Stimulated activated CD4-positive, alpha-beta T cell treated with anti-CD3 and anti-CD28 coated beads, TNF-alpha, amount 100 ng/mL, for 48 hours (primary cell): ENCODE results near the gene SATB1.
A peak's percentile ranks its signal among the peaks of the same experiment; 100 is the strongest.
"Not testable (repeated sequence)": the region's sequence is repeated elsewhere in the genome, so short reads cannot be mapped to it uniquely, and the experiment has no call there.

Source experiments
- DNase-seq, 3 donors: peaks; one replicate each; pipeline ENCODE4 v3.0.0-alpha.2; 2020; ENCODE audit warnings: low read depth in 3 of 3

SATB1 gene

GRCh38 chr3:18424729-18425640 lies at the start of gene SATB1:
SATB1 (minus strand) TSS chr3:18425339; CDS start chr3:18420967, 4,372 bp downstream.
- DNase-seq = peak in 1 of 3 donors; percentile 45

DNA sequence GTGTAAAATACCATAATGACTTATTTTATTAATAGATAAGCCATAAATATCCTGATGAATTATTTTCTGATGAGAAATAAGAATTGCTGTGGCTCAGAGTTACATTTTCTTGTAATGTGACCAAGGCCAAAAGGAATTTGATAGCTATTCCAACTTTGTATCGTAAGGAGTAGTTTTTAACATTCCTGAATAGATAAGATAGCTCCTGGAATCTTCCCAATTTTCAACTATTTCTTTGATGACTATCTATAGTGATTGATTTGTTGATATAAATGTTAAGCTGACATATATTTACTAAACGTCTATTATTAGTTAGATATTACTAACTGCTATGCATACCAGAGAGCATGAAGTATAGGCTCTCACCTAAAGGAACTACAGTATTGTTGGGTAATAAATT lies 49.1 kb upstream of the SATB1 start:
- no peak for DNase-seq

- DNase-seq = no peak
Measured at GRCh38 chr3:18469775-18470174, 44.6 kb upstream of the SATB1 start.

DNA sequence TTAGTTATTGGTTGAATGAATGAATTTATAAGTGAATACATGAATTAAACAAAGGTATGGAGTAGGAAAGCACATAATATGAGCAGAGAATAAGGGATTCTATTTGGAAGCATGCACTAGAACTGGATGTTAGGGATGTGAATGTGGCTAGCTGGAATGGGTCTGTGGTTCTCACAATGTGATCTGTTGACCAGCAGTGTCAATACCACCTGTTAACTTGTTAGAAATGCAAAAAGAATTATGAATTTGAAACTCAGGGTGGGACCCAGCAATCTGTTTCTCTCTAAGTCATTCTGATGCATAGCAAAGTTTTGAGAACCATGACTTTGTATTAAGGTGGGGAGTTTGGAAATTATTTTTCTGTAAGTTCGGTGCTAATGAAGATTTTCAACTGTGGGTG lies 41.0 kb upstream of the SATB1 start:
- DNase-seq = no peak

GRCh38 chr3:18454766-18455165 lies 29.6 kb upstream of the SATB1 start:
- DNase-seq = no peak

DNA sequence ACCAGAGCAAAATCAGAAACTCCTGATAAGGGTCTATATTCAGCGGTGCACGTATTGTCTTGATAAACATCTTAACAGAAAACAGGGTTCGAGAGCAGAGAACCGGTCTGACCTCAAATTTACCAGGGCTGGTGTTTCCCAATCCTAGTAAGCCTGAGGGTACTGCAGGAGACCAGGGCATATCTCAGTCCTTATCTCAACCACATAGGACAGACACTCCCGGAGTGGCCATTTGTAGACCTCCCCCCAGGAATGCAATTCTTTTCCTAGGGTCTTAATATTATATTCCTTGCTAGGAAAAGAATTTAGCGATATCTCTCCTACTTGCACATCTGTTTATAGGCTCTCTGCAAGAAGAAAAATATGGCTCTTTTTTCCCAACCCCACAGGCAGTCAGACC lies 24.5 kb upstream of the SATB1 start:
- not testable (repeated sequence) for DNase-seq

DNA sequence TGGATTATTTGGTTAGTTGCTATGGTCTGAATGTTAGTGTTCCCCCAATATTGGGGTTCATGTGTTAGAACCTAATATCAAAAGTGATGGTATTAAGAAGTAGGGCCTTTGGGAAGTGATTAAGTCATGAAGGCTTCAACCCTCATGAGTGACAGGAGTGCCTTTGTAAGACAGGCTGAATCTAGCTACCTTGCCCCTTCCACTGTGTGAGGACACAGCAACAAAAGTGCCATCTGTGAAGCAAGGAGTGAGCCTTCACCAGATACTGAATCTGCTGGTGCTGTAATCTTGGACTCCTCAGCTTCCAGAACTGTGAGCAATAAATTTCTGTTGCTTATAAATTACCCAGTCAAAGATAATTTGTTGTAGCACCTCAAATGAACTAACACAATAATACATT lies 22.6 kb upstream of the SATB1 start:
- no peak for DNase-seq

DNA sequence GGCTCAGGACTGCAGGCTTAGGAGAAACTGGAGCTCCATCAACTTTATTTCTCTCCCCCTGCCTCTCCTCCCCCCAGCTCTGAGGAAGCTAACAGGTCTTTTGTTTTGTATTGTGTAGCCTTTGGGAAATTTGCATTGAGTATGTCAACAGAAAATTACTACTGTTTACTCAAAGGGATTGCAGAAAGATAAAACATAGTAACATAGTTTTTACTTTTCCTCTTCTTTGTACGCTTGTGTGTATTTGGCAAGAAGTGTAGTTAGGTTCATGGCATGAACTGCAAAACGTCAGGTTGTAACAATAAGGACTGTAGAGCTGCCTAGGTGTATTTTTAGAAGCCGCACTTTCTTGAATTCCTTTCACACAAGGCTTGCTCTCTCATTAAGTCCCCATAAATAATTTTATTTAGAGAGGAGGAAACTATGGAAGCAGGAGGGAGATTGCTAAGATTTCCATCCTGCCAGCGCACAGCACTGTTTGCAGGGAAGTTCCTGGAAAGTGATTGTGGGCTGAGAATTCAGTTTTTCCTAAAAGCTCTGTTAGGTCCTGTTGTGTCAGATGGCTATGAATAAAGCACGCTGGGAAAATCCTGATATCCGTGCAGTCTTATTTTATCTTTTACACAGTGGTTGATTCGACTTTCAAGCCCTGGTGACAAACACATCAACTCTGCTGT lies 21.1 kb upstream of the SATB1 start:
- DNase-seq = no peak

- DNase-seq = peak in 2 of 3 donors; percentile 32 to 67
Measured at GRCh38 chr3:18445401-18446148, 20.4 kb upstream of the SATB1 start.

- DNase-seq = peak in 2 of 3 donors; percentile 57 to 77
Measured at GRCh38 chr3:18444595-18445400, 19.7 kb upstream of the SATB1 start.

DNA sequence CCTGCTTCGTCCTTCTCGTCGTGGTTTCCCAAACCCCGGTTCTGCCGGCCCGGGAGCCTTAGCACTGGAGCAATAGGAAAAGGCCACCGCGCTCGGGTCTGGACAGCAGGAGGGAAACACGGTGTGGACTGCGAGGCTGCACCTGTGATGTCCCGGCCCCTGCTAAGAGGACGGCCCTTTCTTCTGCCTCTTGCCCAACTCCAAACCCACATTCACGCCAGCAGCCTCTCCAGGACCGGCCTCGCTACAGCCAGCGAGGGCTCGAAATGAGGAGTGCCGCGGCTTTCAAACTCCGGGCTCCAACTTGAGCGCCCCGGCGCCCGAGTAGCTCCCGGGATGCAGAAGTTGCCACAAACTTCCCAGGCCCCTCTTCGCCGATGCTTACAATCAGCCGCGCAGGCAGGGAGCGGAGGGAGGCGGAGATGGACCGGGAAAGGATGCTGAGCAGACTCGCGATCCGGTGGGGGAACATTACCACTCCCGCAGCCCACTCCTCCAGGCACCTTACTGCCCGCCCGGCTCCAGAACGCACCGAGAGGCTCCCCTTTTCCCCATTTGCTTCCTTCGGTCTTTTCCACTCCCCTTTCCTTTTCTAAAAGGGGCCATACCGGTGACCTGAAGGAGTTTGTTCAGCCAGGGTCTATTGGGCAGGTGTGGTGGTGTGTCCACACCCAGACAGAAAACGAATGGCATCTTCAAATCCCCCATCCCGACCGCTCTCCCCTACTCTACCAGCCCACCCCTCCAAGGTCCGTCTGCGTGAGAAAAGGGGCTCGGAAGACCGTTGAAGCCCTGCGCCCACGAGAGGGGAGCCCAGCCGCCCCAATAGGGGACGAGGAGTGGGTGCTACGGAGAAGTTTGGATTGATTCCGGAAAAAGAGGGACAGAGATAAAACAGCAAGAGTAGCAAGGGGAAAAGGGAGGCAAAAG lies 18.8 kb upstream of the SATB1 start:
- no peak for DNase-seq

GRCh38 chr3:18442756-18443664 lies 17.9 kb upstream of the SATB1 start:
- DNase-seq = no peak

DNA sequence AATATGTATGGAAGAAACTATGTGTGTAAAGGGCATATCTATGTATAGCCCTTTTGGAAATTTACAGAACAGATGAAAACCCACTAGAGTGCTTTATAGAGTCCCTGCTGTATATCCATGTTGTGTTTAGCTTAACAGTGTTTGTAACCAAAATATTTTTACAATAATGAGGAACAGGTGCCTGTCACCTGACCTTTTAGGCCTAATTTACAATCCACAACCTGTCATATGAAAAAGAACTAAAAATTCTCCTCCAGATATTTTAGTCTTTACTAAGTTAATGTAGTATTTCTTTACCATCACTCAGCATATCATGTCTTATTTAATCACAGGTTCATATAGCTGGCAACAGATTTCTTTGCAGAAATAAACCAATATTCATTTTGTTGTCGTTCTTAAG lies 16.4 kb upstream of the SATB1 start:
- DNase-seq = no peak

DNA sequence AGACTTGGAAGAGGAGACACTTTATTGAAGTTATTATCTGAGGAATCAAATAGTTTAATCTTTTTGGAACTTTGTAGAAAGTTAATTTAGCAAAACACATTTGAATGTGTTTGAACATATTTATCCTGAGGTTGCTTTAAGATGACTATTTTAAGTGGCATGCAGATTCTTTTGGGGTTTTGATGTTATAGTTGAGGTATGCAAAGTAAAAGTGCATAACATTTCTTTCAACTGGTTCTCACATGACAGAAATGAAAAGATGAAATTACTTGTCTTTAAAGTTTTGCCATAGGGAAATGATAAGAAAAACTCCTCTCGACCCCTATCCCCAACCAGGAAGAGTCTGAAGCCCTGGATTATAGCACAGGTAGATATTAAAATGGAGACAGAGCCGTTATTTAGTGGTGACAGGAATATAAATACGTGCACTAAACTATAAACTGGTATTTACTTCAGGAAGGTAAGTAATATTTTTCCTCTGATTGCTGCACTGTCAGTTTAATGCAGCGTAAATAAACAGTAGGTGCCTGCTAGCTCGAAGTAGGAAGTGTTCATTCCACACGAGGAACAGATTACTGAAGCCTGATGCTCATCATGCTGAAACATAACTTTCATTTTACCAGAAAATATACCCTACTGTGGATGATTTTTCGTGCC lies 15.1 kb upstream of the SATB1 start:
- no peak for DNase-seq

DNA sequence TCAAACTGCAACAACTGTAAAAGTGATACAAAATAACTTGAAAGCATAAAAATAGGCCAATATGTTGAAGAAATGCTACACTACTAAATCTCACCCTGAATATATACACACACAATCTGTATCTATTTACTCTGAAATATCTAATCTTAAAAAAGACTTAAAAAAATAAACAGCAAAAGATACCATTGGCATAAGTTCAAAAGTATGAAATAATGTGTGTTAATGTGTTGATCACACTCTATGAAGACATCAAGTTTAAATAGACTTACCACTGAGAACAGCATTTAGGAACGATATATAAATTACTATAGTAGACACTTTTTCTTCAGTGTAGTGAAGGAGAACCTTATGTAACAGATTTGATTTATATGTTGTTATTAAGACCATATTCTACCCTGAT lies 14.1 kb upstream of the SATB1 start:
- DNase-seq = no peak

GRCh38 chr3:18438586-18438985 lies 13.4 kb upstream of the SATB1 start:
- DNase-seq = peak in 1 of 3 donors; percentile 63

GRCh38 chr3:18436213-18436612 lies 11.1 kb upstream of the SATB1 start:
- DNase-seq = no peak

DNA sequence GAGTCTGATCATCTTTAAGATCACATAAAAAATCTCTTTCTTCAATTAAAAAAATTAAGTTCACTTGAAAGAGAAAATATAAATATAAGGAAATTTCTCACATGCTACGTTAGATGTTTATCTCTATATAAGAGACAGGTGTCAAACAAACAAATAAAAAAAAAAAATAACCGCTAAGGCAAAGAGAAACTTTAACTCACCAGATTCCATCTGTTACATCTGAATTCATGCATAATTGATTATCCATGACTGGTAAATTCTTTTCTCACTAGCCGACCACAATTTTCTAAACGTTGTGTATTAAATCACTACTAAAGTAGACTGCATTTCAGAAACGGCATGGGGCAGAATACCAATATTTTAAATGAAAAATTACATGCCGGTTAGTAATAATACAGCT lies 9.6 kb upstream of the SATB1 start:
- no peak for DNase-seq

GRCh38 chr3:18432752-18433151 lies 7.6 kb upstream of the SATB1 start:
- no peak for DNase-seq
